CD4-positive, alpha-beta T cell (primary cell): ENCODE data around the gene ADGRG3. TPM values are rescaled to one million over a fixed set of nuclear protein-coding genes. Genes with fewer than 3 reads are reported as not detected.

Experiments
- ATAC-seq: fragments of 200-7000 bp; cut with Tn5 transposase; one replicate; pipeline ENCODE4 v1.10.0; 2022; ENCODE audit warnings: mild to moderate bottlenecking; ENCODE audit not compliant: poor library complexity
- CTCF ChIA-PET: fragments of 350-600 bp; sonication (Branson Sonifier 250); formaldehyde crosslinking; loops from one replicate; lab custom pipeline; 2021; ENCODE audit warnings: antibody characterized with exemption, inconsistent platforms; lab: Charles Lee
- POLR2A ChIA-PET: fragments of 350-600 bp; sonication (Branson Sonifier 250); formaldehyde crosslinking; loops from one replicate; lab custom pipeline; 2021; ENCODE audit warnings: antibody characterized with exemption, inconsistent platforms; lab: Charles Lee
- DNase-seq, 14 experiments: peaks; one replicate each; pipeline ENCODE4 v3.0.0-alpha.2; 2013 to 2020; ENCODE audit warnings: mixed read lengths in 2 of 14
- H3K27ac ChIP-seq, 2 donors: one replicate each; pipeline versions ENCODE4 v1.5.1 to v1.7.0; 2013; ENCODE audit warnings: low read length in 2 of 2, low read depth in 1 of 2, mild to moderate bottlenecking in 1 of 2
- H3K27me3 ChIP-seq, 2 experiments: 1 replicate in 1 of 2; 2 replicates in 1 of 2; pipeline versions ENCODE4 v1.6.1 to v1.7.0; 2013; ENCODE audit warnings: low read length in 2 of 2, control low read depth in 1 of 2, mild to moderate bottlenecking in 1 of 2, moderate library complexity in 1 of 2; ENCODE audit not compliant: insufficient read depth in 2 of 2, control insufficient read depth in 1 of 2
- H3K36me3 ChIP-seq: one replicate; pipeline ENCODE4 v1.6.1; 2013; ENCODE audit warnings: low read length, control low read depth; ENCODE audit not compliant: insufficient read depth
- H3K4me1 ChIP-seq: one replicate; pipeline ENCODE4 v1.6.1; 2013; ENCODE audit warnings: low read length, control low read depth; ENCODE audit not compliant: insufficient read depth
- H3K4me3 ChIP-seq: one replicate; pipeline ENCODE4 v1.5.1; 2013; ENCODE audit warnings: mild to moderate bottlenecking, low read length, moderate library complexity
- H3K9me3 ChIP-seq, 2 experiments: 1 replicate in 1 of 2; 2 replicates in 1 of 2; pipeline versions ENCODE4 v1.6.1 to v1.7.0; 2013; ENCODE audit warnings: low read length in 2 of 2, mild to moderate bottlenecking in 2 of 2, control low read depth in 1 of 2, moderate library complexity in 1 of 2; ENCODE audit not compliant: control insufficient read depth in 1 of 2, insufficient read depth in 1 of 2
- H3K27ac Mint-ChIP-seq: one replicate; pipeline ENCODE4 v1.8.0; 2020; ENCODE audit warnings: mixed read lengths
- H3K27me3 Mint-ChIP-seq: one replicate; pipeline ENCODE4 v1.8.0; 2021; ENCODE audit warnings: mixed read lengths
- H3K36me3 Mint-ChIP-seq: one replicate; pipeline ENCODE4 v1.8.0; 2021; ENCODE audit warnings: low read depth, mixed read lengths
- H3K4me1 Mint-ChIP-seq: one replicate; pipeline ENCODE4 v1.8.0; 2021; ENCODE audit warnings: low read depth, mixed read lengths
- H3K4me3 Mint-ChIP-seq: one replicate; pipeline ENCODE4 v1.8.0; 2020; ENCODE audit warnings: mild to moderate bottlenecking, mixed read lengths
- H3K9me3 Mint-ChIP-seq: one replicate; pipeline ENCODE4 v1.8.0; 2020; ENCODE audit warnings: mixed read lengths
- CTCF ChIP-seq: fragments of 200-600 bp; IDR thresholded peaks from one replicate; pipeline ENCODE4 v1.8.0; 2022; ENCODE audit warnings: antibody characterized with exemption, mild to moderate bottlenecking
- intact Hi-C, 2 experiments: fragments of 100-400 bp; cut with DNase I in 1 of 2; cut with micrococcal nuclease in 1 of 2; formaldehyde crosslinking; loops; one replicate each; pipeline versions ENCODE4 v1.15.1 to v1.9.0; 2023 to 2025; cut with DNase I, micrococcal nuclease
- total RNA-seq, 174 experiments: library from RNA in 2 of 174; stranded (reverse) in 2 of 174; gene quantifications; one replicate each; pipeline ENCODE4 v1.2.3 and lab custom pipeline; 2021 to 2026

ADGRG3 gene
- total RNA-seq, 2 experiments from 2014 or later, result 0.28 TPM; not detected in 1

GRCh38 chr16:57622361-57623250 is 45.5 kb upstream of the ADGRG3 start:
- intact Hi-C loops, result no loop called here
- Mint-ChIP-seq H3K36me3 (no peaks in the 10 kb centered on the region), H3K9me3 (no peaks in the 10 kb centered on the region), H3K27ac (no peak overlapping the region), H3K27me3 (peaks cover 4% of the 10 kb centered on the region), H3K4me1 (no peaks in the 10 kb centered on the region), H3K4me3 (no peak overlapping the region)
- H3K36me3 ChIP-seq, result no peaks in the 10 kb centered on the region
- ChIA-PET CTCF (no interaction called here), POLR2A (no interaction called here)
- no peaks in the 10 kb centered on the region for H3K27me3 ChIP-seq
- DNase-seq, result no peak
- H3K27ac ChIP-seq, result no peak overlapping the region
- H3K4me1 ChIP-seq, result no peaks in the 10 kb centered on the region
- no peaks in the 10 kb centered on the region for H3K9me3 ChIP-seq
- ATAC-seq, result no peak
- TF ChIP-seq CTCF, result no peak
- H3K4me3 ChIP-seq, result no peak overlapping the region

- ChIA-PET POLR2A (no interaction called here), CTCF (no interaction called here)
- DNase-seq, result no peak
- Mint-ChIP-seq H3K27me3 (peaks cover 8% of the 10 kb centered on the region), H3K27ac (no peak overlapping the region), H3K9me3 (no peaks in the 10 kb centered on the region), H3K36me3 (no peaks in the 10 kb centered on the region), H3K4me3 (no peak overlapping the region), H3K4me1 (peaks cover 1% of the 10 kb centered on the region)
- Histone ChIP-seq H3K9me3 (peaks cover 0 to 4% of the 10 kb centered on the region in 2 experiments), H3K36me3 (no peaks in the 10 kb centered on the region), H3K27ac (no peak overlapping the region), H3K4me3 (no peak overlapping the region), H3K27me3 (peaks cover 2 to 4% of the 10 kb centered on the region in 2 experiments), H3K4me1 (peaks cover 5% of the 10 kb centered on the region)
- TF ChIP-seq CTCF, result no peak
- intact Hi-C loops, result no loop called here
- no peak for ATAC-seq
Measured at GRCh38 chr16:57623251-57624043, 44.7 kb upstream of the ADGRG3 start.

- peaks cover 8 to 11% of the 10 kb centered on the region in 2 experiments for H3K27me3 ChIP-seq
- no peak for DNase-seq
- Mint-ChIP-seq H3K9me3 (no peaks in the 10 kb centered on the region), H3K27ac (no peak overlapping the region), H3K4me1 (peaks cover 8% of the 10 kb centered on the region), H3K4me3 (no peak overlapping the region), H3K27me3 (peaks cover 15% of the 10 kb centered on the region), H3K36me3 (no peaks in the 10 kb centered on the region)
- no peak for TF ChIP-seq CTCF
- intact Hi-C loops, result no loop called here
- H3K36me3 ChIP-seq, result no peaks in the 10 kb centered on the region
- no peak overlapping the region for H3K27ac ChIP-seq
- POLR2A ChIA-PET, result no interaction called here
- H3K9me3 ChIP-seq, result peaks cover 0 to 8% of the 10 kb centered on the region in 2 experiments
- CTCF ChIA-PET, result no interaction called here
- no peak for ATAC-seq
- peaks cover 11% of the 10 kb centered on the region for H3K4me1 ChIP-seq
- H3K4me3 ChIP-seq, result no peak overlapping the region
Measured at GRCh38 chr16:57624044-57624688, 43.9 kb upstream of the ADGRG3 start.
